Forelimb muscle (tissue), 1 donor: ENCODE measurements around the gene FAM110D. TPM values are rescaled to one million over a fixed set of nuclear protein-coding genes. Genes with fewer than 3 reads are reported as not detected.

Experiments used
- DNase-seq: peaks from one replicate; pipeline ENCODE4 v3.0.0-alpha.2; 2013; ENCODE audit warnings: low read depth
- polyA plus RNA-seq: library from polyadenylated mRNA; unstranded; fragments of 120-200 nt; gene quantifications from one replicate; pipeline ENCODE4 v1.2.1, GENCODE V29; 2013; ENCODE audit not compliant: insufficient read length

The FAM110D gene
- polyA plus RNA-seq, 1 donor, result 0.76 TPM

- no peak for DNase-seq
These were observed 30.5 kb downstream of the FAM110D start for GRCh38 chr1:26189331-26189730.

- DNase-seq, result no peak
These were observed 30.9 kb downstream of the FAM110D start for GRCh38 chr1:26189751-26190275.

DNA sequence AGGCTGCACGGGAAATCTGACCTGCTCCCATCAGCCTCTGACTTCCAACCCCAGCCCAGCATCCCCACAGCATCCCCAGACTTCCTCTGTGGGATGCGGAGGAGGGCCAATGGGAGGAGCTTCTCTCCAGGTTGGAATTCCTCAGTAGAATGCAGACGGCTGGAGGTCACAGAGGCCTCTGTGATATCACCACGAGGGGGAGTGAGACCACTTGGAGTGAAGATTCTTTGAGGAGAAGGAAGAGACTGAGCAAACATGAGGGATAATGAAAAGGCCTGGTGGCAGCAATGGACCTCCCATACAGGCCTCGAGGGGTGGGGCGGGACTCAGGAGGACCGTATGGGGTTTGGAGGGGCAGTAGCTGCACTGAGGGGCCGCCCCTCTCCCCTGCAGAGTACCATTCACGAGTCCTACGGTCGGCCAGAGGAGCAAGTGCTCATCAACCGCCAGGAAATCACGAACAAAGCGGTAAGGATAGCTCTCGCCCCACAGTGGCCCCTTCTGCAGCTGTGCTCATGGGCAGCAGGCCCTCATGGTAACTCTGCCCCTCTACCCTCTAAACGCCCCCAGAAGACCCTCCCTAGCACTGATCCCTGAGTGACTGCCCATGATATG is 31.6 kb downstream of the FAM110D start, which contains the start of gene CATSPER4:
Gene CATSPER4 (plus strand): TSS at position 230 of the 615 bp plus-strand sequence. CDS start 26 bp downstream, at position 256.
- DNase-seq, result no peak

GRCh38 chr1:26191739-26192138 is 32.9 kb downstream of the FAM110D start:
- DNase-seq, result no peak

GRCh38 chr1:26195805-26196204 is 36.9 kb downstream of the FAM110D start:
- DNase-seq, result no peak

DNA sequence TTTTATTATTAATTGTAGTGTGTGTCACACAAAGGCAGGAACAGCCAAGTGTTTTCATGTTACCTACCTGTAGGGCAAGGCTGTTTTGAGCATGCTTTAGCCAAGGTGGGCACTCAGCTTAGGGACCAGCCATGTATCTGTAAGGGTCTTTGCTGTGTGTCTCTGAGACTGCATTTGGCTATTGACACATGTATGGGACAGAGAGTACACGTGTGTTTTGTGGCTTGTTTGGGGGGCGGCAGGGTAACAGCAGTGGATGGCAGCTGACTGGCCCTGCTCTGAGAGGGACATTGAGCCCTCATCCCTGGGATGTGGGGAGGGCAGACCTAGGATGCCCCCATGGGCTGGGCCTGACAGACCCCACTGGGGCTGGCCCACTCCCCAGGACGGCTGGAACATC is 38.4 kb downstream of the FAM110D start:
- no peak for DNase-seq

DNA sequence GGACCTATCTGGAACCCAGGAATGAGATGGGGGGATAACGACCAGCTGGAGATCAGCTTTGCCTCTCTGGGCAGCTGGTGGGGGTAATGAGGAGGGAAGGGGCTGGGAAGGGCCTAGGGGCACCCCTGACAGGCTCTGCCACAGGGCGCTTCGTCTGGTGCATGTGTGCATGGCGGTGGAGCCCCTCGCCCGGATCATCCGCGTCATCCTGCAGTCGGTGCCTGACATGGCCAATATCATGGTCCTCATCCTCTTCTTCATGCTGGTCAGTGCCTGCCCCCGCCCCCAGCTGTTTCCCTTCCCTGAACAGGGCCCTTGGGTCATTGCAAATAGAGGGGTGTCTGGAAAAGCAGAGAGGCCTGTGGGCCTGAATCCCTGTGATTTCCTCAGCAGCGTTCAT is 38.9 kb downstream of the FAM110D start:
- DNase-seq, result no peak

DNA sequence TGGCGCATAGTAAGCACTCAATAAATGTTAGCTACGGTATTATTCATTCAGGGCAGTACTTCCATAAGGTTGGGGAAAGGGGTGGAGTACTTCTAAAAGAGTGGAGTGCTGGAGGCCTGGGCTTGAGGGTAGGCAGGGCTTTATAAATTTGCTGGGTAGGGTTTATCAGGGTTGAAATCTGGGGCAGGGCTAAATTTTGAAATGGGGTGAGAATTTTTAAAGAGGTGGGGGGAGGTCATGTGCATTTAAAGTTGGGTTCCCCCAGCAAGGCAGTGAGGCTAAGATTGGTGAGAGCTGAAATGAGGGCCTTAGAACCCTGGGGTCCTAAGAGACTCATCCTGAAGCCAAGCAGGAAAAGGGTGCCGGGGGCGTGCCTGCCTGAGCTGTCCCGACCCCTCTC is 41.5 kb downstream of the FAM110D start:
- DNase-seq, result no peak

DNA sequence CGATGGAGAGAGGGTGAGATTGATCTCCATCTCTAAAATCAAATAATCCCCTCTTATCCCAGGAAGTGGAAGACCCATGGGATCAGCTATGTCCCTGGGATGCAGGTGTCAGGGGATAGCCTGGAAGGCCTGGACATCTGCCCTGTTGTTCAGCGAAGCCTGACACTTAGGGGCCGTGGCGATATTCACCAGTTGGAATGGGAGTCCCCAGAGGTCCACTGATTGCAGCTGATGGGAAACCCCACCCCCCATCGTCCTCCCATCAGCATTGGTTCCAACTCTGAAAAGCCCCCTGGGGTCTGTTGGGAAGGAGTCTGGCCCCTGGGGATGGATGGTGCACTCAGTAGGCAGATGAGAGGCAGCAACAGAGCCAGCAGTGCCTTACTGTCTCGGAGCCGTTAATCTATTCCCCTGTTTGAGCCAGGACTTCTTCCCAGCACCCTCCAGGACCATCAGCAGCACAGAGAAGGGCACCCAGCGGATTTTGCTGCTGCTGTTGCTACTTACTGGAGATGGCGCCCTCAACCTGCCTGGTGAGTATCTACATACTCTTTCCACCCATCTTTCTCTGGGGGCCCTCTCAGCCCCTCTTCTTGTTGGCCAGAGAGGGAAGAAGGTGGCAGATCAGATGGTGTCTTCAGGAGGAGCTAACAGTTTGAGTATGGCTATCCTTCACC is 44.9 kb downstream of the FAM110D start:
- no peak for DNase-seq

- DNase-seq, result no peak
These were observed 51.4 kb downstream of the FAM110D start for GRCh38 chr1:26210147-26210870.

GRCh38 chr1:26212726-26213125 is 53.8 kb downstream of the FAM110D start:
- no peak for DNase-seq

GRCh38 chr1:26213335-26213905 is 54.5 kb downstream of the FAM110D start:
- no peak for DNase-seq

Other genes with a start within 250 kb of the FAM110D start
- 84.2 TPM for gene PAFAH2, start 161.0 kb upstream of the FAM110D start, polyA plus RNA-seq
- gene EXTL1, start 137.3 kb upstream of the FAM110D start, polyA plus RNA-seq, result 4.8 TPM
- gene SLC30A2, start 113.0 kb upstream of the FAM110D start, polyA plus RNA-seq, result 1.00 TPM
- 47.4 TPM for gene TRIM63, start 91.4 kb upstream of the FAM110D start, polyA plus RNA-seq
- 6.0 TPM for gene PDIK1L, start 47.3 kb upstream of the FAM110D start, polyA plus RNA-seq
- gene C1orf232, start 9.9 kb downstream of the FAM110D start, polyA plus RNA-seq, result not detected
- 21.5 TPM for gene ZNF593, start 10.8 kb downstream of the FAM110D start, polyA plus RNA-seq
- 1.5 TPM for gene ZNF593OS, start 12.8 kb downstream of the FAM110D start, polyA plus RNA-seq
- 4.2 TPM for gene CNKSR1, start 18.4 kb downstream of the FAM110D start, polyA plus RNA-seq
- not detected for gene CATSPER4, start 31.5 kb downstream of the FAM110D start, polyA plus RNA-seq
- gene CEP85, start 75.1 kb downstream of the FAM110D start, polyA plus RNA-seq, result 23.6 TPM
- gene SH3BGRL3, start 121.0 kb downstream of the FAM110D start, polyA plus RNA-seq, result 44.5 TPM
- 8.2 TPM for gene UBXN11, start 147.6 kb downstream of the FAM110D start, polyA plus RNA-seq
- 1.3 TPM for gene CD52, start 158.9 kb downstream of the FAM110D start, polyA plus RNA-seq
- not detected for gene CRYBG2, start 195.1 kb downstream of the FAM110D start, polyA plus RNA-seq
- not detected for gene ZNF683, start 213.7 kb downstream of the FAM110D start, polyA plus RNA-seq